Skeletal muscle tissue (tissue), 4 donors: ENCODE measurements around the gene RAC3. TPM values are rescaled to one million over a fixed set of nuclear protein-coding genes. Genes with fewer than 3 reads are reported as not detected.

Source experiments
- H3K27ac ChIP-seq: one replicate; pipeline ENCODE4 v1.7.0; 2013; ENCODE audit warnings: mild to moderate bottlenecking, low read depth, low read length, inconsistent platforms
- H3K27me3 ChIP-seq, 3 donors: one replicate each; pipeline ENCODE4 v1.7.0; 2013; ENCODE audit warnings: low read length in 3 of 3; ENCODE audit not compliant: control insufficient read depth in 3 of 3, insufficient read depth in 3 of 3
- H3K36me3 ChIP-seq, 3 donors: one replicate each; pipeline ENCODE4 v1.7.0; 2013; ENCODE audit warnings: low read length in 3 of 3; ENCODE audit not compliant: control insufficient read depth in 3 of 3, insufficient read depth in 3 of 3
- H3K4me1 ChIP-seq, 3 donors: one replicate each; pipeline ENCODE4 v1.7.0; 2013; ENCODE audit warnings: low read length in 3 of 3, mild to moderate bottlenecking in 3 of 3; ENCODE audit not compliant: control insufficient read depth in 3 of 3, insufficient read depth in 3 of 3
- H3K4me3 ChIP-seq, 3 donors: one replicate each; pipeline ENCODE4 v1.7.0; 2013; ENCODE audit warnings: low read length in 3 of 3
- H3K9ac ChIP-seq, 3 donors: one replicate each; pipeline ENCODE4 v1.7.0; 2013; ENCODE audit warnings: low read length in 3 of 3, mild to moderate bottlenecking in 3 of 3, moderate library complexity in 2 of 3, low read depth in 1 of 3
- H3K9me3 ChIP-seq, 3 donors: one replicate each; pipeline ENCODE4 v1.7.0; 2013; ENCODE audit warnings: low read length in 3 of 3; ENCODE audit not compliant: control insufficient read depth in 3 of 3
- total RNA-seq: library from RNA; depleted of rRNA; stranded (reverse); fragments of >200 nt; gene quantifications from one replicate; pipeline ENCODE4 v1.2.3, GENCODE V29; 2014
- donor health status: Osteomylitis.

Gene RAC3
- total RNA-seq, 1 donor from 2014 or later, result 8.4 TPM

- no peak overlapping the region for H3K9ac ChIP-seq
- H3K4me1 ChIP-seq, result peaks cover 17 to 20% (median 17%) of the 10 kb centered on the region in 3 donors
- no peaks in the 10 kb centered on the region for H3K9me3 ChIP-seq
- no peaks in the 10 kb centered on the region for H3K27me3 ChIP-seq
- H3K27ac ChIP-seq, result no peak overlapping the region
- no peak overlapping the region for H3K4me3 ChIP-seq
- H3K36me3 ChIP-seq, result peaks cover 55 to 62% (median 58%) of the 10 kb centered on the region in 3 donors
Observed at GRCh38 chr17:82055965-82056728, 24.7 kb downstream of the RAC3 start.

- Histone ChIP-seq H3K4me1 (peaks cover 17 to 20% (median 17%) of the 10 kb centered on the region in 3 donors), H3K27me3 (no peaks in the 10 kb centered on the region), H3K27ac (no peak overlapping the region), H3K4me3 (no peak overlapping the region), H3K9ac (no peak overlapping the region), H3K36me3 (peaks cover 62 to 67% (median 64%) of the 10 kb centered on the region in 3 donors), H3K9me3 (no peaks in the 10 kb centered on the region)
Observed at GRCh38 chr17:82056729-82057621, 25.5 kb downstream of the RAC3 start.

GRCh38 chr17:82058230-82058854, 26.9 kb downstream of the RAC3 start:
- peaks cover 74 to 79% (median 77%) of the 10 kb centered on the region in 3 donors for H3K36me3 ChIP-seq
- no peak overlapping the region for H3K9ac ChIP-seq
- H3K4me3 ChIP-seq, result no peak overlapping the region
- no peak overlapping the region for H3K27ac ChIP-seq
- H3K4me1 ChIP-seq, result peaks cover 6 to 10% (median 8%) of the 10 kb centered on the region in 3 donors
- H3K27me3 ChIP-seq, result no peaks in the 10 kb centered on the region
- no peaks in the 10 kb centered on the region for H3K9me3 ChIP-seq

- H3K9ac ChIP-seq, result no peak overlapping the region
- H3K27me3 ChIP-seq, result no peaks in the 10 kb centered on the region
- H3K4me3 ChIP-seq, result no peak overlapping the region
- H3K36me3 ChIP-seq, result peaks cover 73 to 81% (median 78%) of the 10 kb centered on the region in 3 donors
- H3K9me3 ChIP-seq, result no peaks in the 10 kb centered on the region
- H3K4me1 ChIP-seq, result peaks cover 5 to 10% (median 9%) of the 10 kb centered on the region in 3 donors
- H3K27ac ChIP-seq, result no peak overlapping the region
Observed at GRCh38 chr17:82058855-82059249, 27.4 kb downstream of the RAC3 start.

- H3K27me3 ChIP-seq, result no peaks in the 10 kb centered on the region
Observed at GRCh38 chr17:82059272-82060000, 28.0 kb downstream of the RAC3 start.

GRCh38 chr17:82060001-82060380, 28.5 kb downstream of the RAC3 start:
- peaks cover 15 to 19% (median 19%) of the 10 kb centered on the region in 3 donors for H3K4me1 ChIP-seq
- no peak overlapping the region for H3K4me3 ChIP-seq
- H3K9me3 ChIP-seq, result no peaks in the 10 kb centered on the region
- no peak overlapping the region for H3K9ac ChIP-seq
- H3K27ac ChIP-seq, result no peak overlapping the region
- H3K27me3 ChIP-seq, result no peaks in the 10 kb centered on the region
- peaks cover 65 to 75% (median 69%) of the 10 kb centered on the region in 3 donors for H3K36me3 ChIP-seq

More at GRCh38 chr17:82059272-82060000, 28.0 kb downstream of the RAC3 start:
- Histone ChIP-seq H3K27ac (no peak overlapping the region), H3K9ac (no peak overlapping the region), H3K9me3 (no peaks in the 10 kb centered on the region), H3K4me1 (peaks cover 9 to 14% (median 14%) of the 10 kb centered on the region in 3 donors), H3K36me3 (peaks cover 70 to 79% (median 75%) of the 10 kb centered on the region in 3 donors), H3K4me3 (no peak overlapping the region)

- Histone ChIP-seq H3K4me3 (no peak overlapping the region), H3K9ac (no peak overlapping the region), H3K27ac (no peak overlapping the region), H3K4me1 (peaks cover 15 to 22% (median 22%) of the 10 kb centered on the region in 3 donors), H3K27me3 (no peaks in the 10 kb centered on the region), H3K9me3 (no peaks in the 10 kb centered on the region), H3K36me3 (peaks cover 60 to 70% (median 63%) of the 10 kb centered on the region in 3 donors)
Observed at GRCh38 chr17:82060614-82061013, 29.1 kb downstream of the RAC3 start.

GRCh38 chr17:82061047-82061925, 29.8 kb downstream of the RAC3 start:
- no peaks in the 10 kb centered on the region for H3K9me3 ChIP-seq
- H3K4me1 ChIP-seq, result peaks cover 19 to 28% (median 25%) of the 10 kb centered on the region in 3 donors
- H3K27me3 ChIP-seq, result no peaks in the 10 kb centered on the region
- H3K36me3 ChIP-seq, result peaks cover 54 to 64% (median 56%) of the 10 kb centered on the region in 3 donors
- no peak overlapping the region for H3K27ac ChIP-seq
- H3K9ac ChIP-seq, result no peak overlapping the region
- no peak overlapping the region for H3K4me3 ChIP-seq
